ENCODE data around the gene CRABP2. TPM values are rescaled to one million over a fixed set of nuclear protein-coding genes. Genes with fewer than 3 reads are reported as not detected.

CRABP2 gene
- total and polyA plus RNA-seq, 2 of the 4 experiments (the other 2 are of a cell fraction), result 6.3 to 15.7 TPM

GRCh38 chr1:156654700-156655099, 50.7 kb downstream of the CRABP2 start:
- H3K14ac ChIP-seq (replicated peaks; ENCODE audit: low read depth, low read length), result no peak overlapping the region
- H3K4me2 ChIP-seq (ENCODE audit: low read depth, low read length), result no peak overlapping the region
- H3K79me1 ChIP-seq (ENCODE audit: low read depth in 1 of 2, low read length in 2 of 2), result no peaks in the 10 kb centered on the region
- H3K9ac ChIP-seq (ENCODE audit: low read depth, low read length), result no peak overlapping the region
- no peaks in the 10 kb centered on the region for H3K36me3 ChIP-seq (ENCODE audit: control insufficient read depth, insufficient read depth, low read length)
- H3K4me1 ChIP-seq (ENCODE audit: control insufficient read depth, insufficient read depth, low read length), result peaks cover 3% of the 10 kb centered on the region; the same call in 1 of the 2 replicates
- DNase-seq (no peak), ATAC-seq (ENCODE audit: low read depth) (no peak)
- intact Hi-C loops (cut with micrococcal nuclease) (no loop called here), dilution Hi-C loops (cut with HindIII; ENCODE audit: low sequenced_read_pairs, unreplicated experiment) (no loop called here), in situ Hi-C loops (cut with MboI; ENCODE audit: low sequenced_read_pairs) (loop anchor here (5.0 kb wide), 1 partner anchor 32 kb away; no protein-coding TSS in a partner anchor)
- no peak for TF ChIP-seq MAFK (IDR thresholded peaks at IDR 0.05; ENCODE audit: low read depth, low read length)
- no peak for TF ChIP-seq MXI1 (IDR thresholded peaks at IDR 0.05; ENCODE audit: borderline replicate concordance, low read depth, low read length)
- TF ChIP-seq NFE2L2 (IDR thresholded peaks at IDR 0.05; ENCODE audit: low read depth, low read length), result no peak
- no peak for TF ChIP-seq MAZ (IDR thresholded peaks at IDR 0.05; ENCODE audit: borderline replicate concordance, low read depth, low read length)
- TF ChIP-seq ELK1 (IDR thresholded peaks at IDR 0.05; ENCODE audit: borderline replicate concordance, low read depth, low read length), result no peak
- TF ChIP-seq USF2 (IDR thresholded peaks at IDR 0.05; ENCODE audit: low read depth, low read length), result no peak
- no peak for TF ChIP-seq SMC3 (IDR thresholded peaks at IDR 0.05; ENCODE audit: low read depth, low read length)
- no peak for TF ChIP-seq RFX5 (IDR thresholded peaks at IDR 0.05; ENCODE audit: low read depth, low read length)
- TF ChIP-seq BHLHE40 (IDR thresholded peaks at IDR 0.05; ENCODE audit: low read depth, low read length), result no peak
- TF ChIP-seq RCOR1 (IDR thresholded peaks at IDR 0.05; ENCODE audit: insufficient replicate concordance, low read length), result no peak
- TF ChIP-seq CEBPB (IDR thresholded peaks at IDR 0.05; ENCODE audit: low read depth, low read length), result no peak
- no peak for TF ChIP-seq FOS (IDR thresholded peaks at IDR 0.05; ENCODE audit: low read depth, low read length)
- no peak for TF ChIP-seq POLR2A (IDR thresholded peaks at IDR 0.05; ENCODE audit: low read depth, low read length)
- TF ChIP-seq RAD21 (IDR thresholded peaks at IDR 0.05; ENCODE audit: low read length), result no peak
- H2BK20ac ChIP-seq (ENCODE audit: low read depth, low read length), result no peak overlapping the region
- no peak overlapping the region for H4K8ac ChIP-seq (ENCODE audit: low read depth in 2 of 2, low read length in 2 of 2)
- H3K23ac ChIP-seq (ENCODE audit: low read depth, low read length), result no peak overlapping the region
- no peak overlapping the region for H3K18ac ChIP-seq (ENCODE audit: low read depth, low read length)
- no peak overlapping the region for H2BK15ac ChIP-seq (ENCODE audit: low read depth, low read length)
- no peak overlapping the region for H3K27ac ChIP-seq (ENCODE audit: insufficient read depth, low read length)
- H3K27me3 ChIP-seq (ENCODE audit: control insufficient read depth, insufficient read depth, low read length), result peaks cover 54% of the 10 kb centered on the region
- POLR2A ChIA-PET (ENCODE audit: unreplicated experiment), result no interaction called here
- no peak overlapping the region for H4K5ac ChIP-seq (ENCODE audit: low read depth, low read length)
- H2BK120ac ChIP-seq (ENCODE audit: low read depth, low read length), result no peak overlapping the region
- H3K9me1 ChIP-seq (ENCODE audit: insufficient read depth, low read length), result no peaks in the 10 kb centered on the region
- CTCF ChIA-PET, result interaction anchor here (1.0 kb wide), 1 partner anchor 22 kb away, joined by 3 read pairs; the partner anchor contains the start of gene NES
- H2AK5ac ChIP-seq (ENCODE audit: low read depth, low read length), result no peak overlapping the region
- H2BK5ac ChIP-seq (ENCODE audit: low read depth, low read length, poor library complexity, severe bottlenecking), result no peak overlapping the region
- no peak overlapping the region for H2AK9ac ChIP-seq (replicated peaks; ENCODE audit: low read depth, low read length, poor library complexity)
- no TSS peak for BruUV-seq (replicated peaks)
- no peak overlapping the region for H4K91ac ChIP-seq (ENCODE audit: insufficient read depth, low read depth, low read length)
- no peak overlapping the region for H3K4ac ChIP-seq (ENCODE audit: low read depth, low read length)
- no peak overlapping the region for H3K4me3 ChIP-seq (ENCODE audit: insufficient read depth, low read depth, low read length)
- WGBS, 2 experiments (ENCODE audit: extremely low coverage in 2 of 2, insufficient read length in 1 of 2), result no CpG with 5 or more reads among the region's 1 CpG
- no peaks in the 10 kb centered on the region for H3K9me3 ChIP-seq (ENCODE audit: control insufficient read depth, insufficient read depth, low read length)
- no peak overlapping the region for H3K56ac ChIP-seq (ENCODE audit: extremely low read depth, insufficient read depth, low read length)
- no peak overlapping the region for H2AFZ ChIP-seq (replicated peaks; ENCODE audit: low read length, poor library complexity)
- H4K20me1 ChIP-seq (ENCODE audit: insufficient read depth, low read length), result 0 out of 2 replicates have a peak, but pooled peaks cover 8% of the 10 kb centered on the region
